ENCODE results near the gene EIF2AK3.
"Not testable (repeated sequence)": the region's sequence is repeated elsewhere in the genome, so short reads cannot be mapped to it uniquely, and the experiment has no call there.

EIF2AK3 gene

GRCh38 chr2:88645291-88645882, 18.1 kb upstream of the EIF2AK3 start:
- H3K36me3 Mint-ChIP-seq (ENCODE audit: low read depth); H3K4me3 Mint-ChIP-seq; H3K9me3 Mint-ChIP-seq; H3K27me3 Mint-ChIP-seq; H3K27ac Mint-ChIP-seq: not testable (repeated sequence)
- peaks cover 15% of the 10 kb centered on the region for H3K4me1 Mint-ChIP-seq (ENCODE audit: low read depth)

- no peak overlapping the region for H3K4me3 Mint-ChIP-seq
- no peaks in the 10 kb centered on the region for H3K27me3 Mint-ChIP-seq
- H3K27ac Mint-ChIP-seq = no peak overlapping the region
- H3K9me3 Mint-ChIP-seq = peaks cover 4% of the 10 kb centered on the region
- peaks cover 4% of the 10 kb centered on the region for H3K36me3 Mint-ChIP-seq (ENCODE audit: low read depth)
- peaks cover 44% of the 10 kb centered on the region for H3K4me1 Mint-ChIP-seq (ENCODE audit: low read depth)
Observed at GRCh38 chr2:88642278-88642677, 15.0 kb upstream of the EIF2AK3 start.

- peaks cover 4% of the 10 kb centered on the region for H3K36me3 Mint-ChIP-seq (ENCODE audit: low read depth)
- no peak overlapping the region for H3K27ac Mint-ChIP-seq
- no peaks in the 10 kb centered on the region for H3K27me3 Mint-ChIP-seq
- peaks cover 4% of the 10 kb centered on the region for H3K9me3 Mint-ChIP-seq
- H3K4me3 Mint-ChIP-seq = no peak overlapping the region
- peaks cover 49% of the 10 kb centered on the region for H3K4me1 Mint-ChIP-seq (ENCODE audit: low read depth)
Observed at GRCh38 chr2:88641330-88641729, 14.1 kb upstream of the EIF2AK3 start.

GRCh38 chr2:88639865-88640264, 12.6 kb upstream of the EIF2AK3 start:
- H3K4me1 Mint-ChIP-seq (ENCODE audit: low read depth) = peaks cover 43% of the 10 kb centered on the region
- H3K27ac Mint-ChIP-seq = peak overlapping the region; percentile 28
- no peak overlapping the region for H3K4me3 Mint-ChIP-seq

GRCh38 chr2:88638743-88639142, 11.5 kb upstream of the EIF2AK3 start:
- Mint-ChIP-seq H3K9me3 (peaks cover 4% of the 10 kb centered on the region), H3K4me3 (peak overlapping the region; percentile 7), H3K36me3 (ENCODE audit: low read depth) (peaks cover 4% of the 10 kb centered on the region), H3K27me3 (no peaks in the 10 kb centered on the region), H3K4me1 (ENCODE audit: low read depth) (peaks cover 35% of the 10 kb centered on the region), H3K27ac (peak overlapping the region; percentile 87)

More at GRCh38 chr2:88639865-88640264, 12.6 kb upstream of the EIF2AK3 start:
- Mint-ChIP-seq H3K36me3 (ENCODE audit: low read depth) (peaks cover 4% of the 10 kb centered on the region), H3K27me3 (no peaks in the 10 kb centered on the region), H3K9me3 (peaks cover 4% of the 10 kb centered on the region)

- Mint-ChIP-seq H3K27me3 (no peaks in the 10 kb centered on the region), H3K9me3 (peaks cover 4% of the 10 kb centered on the region), H3K27ac (peak overlapping the region; percentile 87), H3K36me3 (ENCODE audit: low read depth) (peaks cover 4% of the 10 kb centered on the region), H3K4me3 (peak overlapping the region; percentile 42), H3K4me1 (ENCODE audit: low read depth) (peaks cover 35% of the 10 kb centered on the region)
Observed at GRCh38 chr2:88638123-88638650, 10.9 kb upstream of the EIF2AK3 start.

GRCh38 chr2:88637464-88637863, 10.2 kb upstream of the EIF2AK3 start:
- H3K27me3 Mint-ChIP-seq = no peaks in the 10 kb centered on the region
- peak overlapping the region; percentile 42 for H3K4me3 Mint-ChIP-seq
- H3K9me3 Mint-ChIP-seq = peaks cover 4% of the 10 kb centered on the region
- H3K36me3 Mint-ChIP-seq (ENCODE audit: low read depth) = peaks cover 4% of the 10 kb centered on the region
- H3K27ac Mint-ChIP-seq = peak overlapping the region; percentile 87
- H3K4me1 Mint-ChIP-seq (ENCODE audit: low read depth) = peaks cover 35% of the 10 kb centered on the region

- Mint-ChIP-seq H3K9me3 (peaks cover 4% of the 10 kb centered on the region), H3K4me1 (ENCODE audit: low read depth) (peaks cover 35% of the 10 kb centered on the region), H3K36me3 (ENCODE audit: low read depth) (peaks cover 4% of the 10 kb centered on the region), H3K4me3 (no peak overlapping the region), H3K27me3 (no peaks in the 10 kb centered on the region), H3K27ac (no peak overlapping the region)
Observed at GRCh38 chr2:88636026-88636425, 8.8 kb upstream of the EIF2AK3 start.

- Mint-ChIP-seq H3K36me3 (ENCODE audit: low read depth) (no peaks in the 10 kb centered on the region), H3K4me3 (no peak overlapping the region), H3K27me3 (no peaks in the 10 kb centered on the region), H3K27ac (no peak overlapping the region), H3K4me1 (ENCODE audit: low read depth) (peaks cover 27% of the 10 kb centered on the region), H3K9me3 (no peaks in the 10 kb centered on the region)
Observed at GRCh38 chr2:88632569-88632968, 5.3 kb upstream of the EIF2AK3 start.

GRCh38 chr2:88628571-88628939, 1.3 kb upstream of the EIF2AK3 start:
- Mint-ChIP-seq H3K4me3 (no peak overlapping the region), H3K9me3 (no peaks in the 10 kb centered on the region), H3K4me1 (ENCODE audit: low read depth) (peaks cover 26% of the 10 kb centered on the region), H3K27me3 (no peaks in the 10 kb centered on the region), H3K27ac (no peak overlapping the region), H3K36me3 (ENCODE audit: low read depth) (no peaks in the 10 kb centered on the region)

- peaks cover 26% of the 10 kb centered on the region for H3K4me1 Mint-ChIP-seq (ENCODE audit: low read depth)
- H3K27me3 Mint-ChIP-seq = no peaks in the 10 kb centered on the region
- no peak overlapping the region for H3K27ac Mint-ChIP-seq
- no peaks in the 10 kb centered on the region for H3K9me3 Mint-ChIP-seq
- no peak overlapping the region for H3K4me3 Mint-ChIP-seq
- H3K36me3 Mint-ChIP-seq (ENCODE audit: low read depth) = no peaks in the 10 kb centered on the region
Observed at GRCh38 chr2:88627856-88628570, 749 bp upstream of the EIF2AK3 start.

GRCh38 chr2:88626171-88627054, 851 bp downstream of the EIF2AK3 start:
- Mint-ChIP-seq H3K4me1 (ENCODE audit: low read depth) (peaks cover 32% of the 10 kb centered on the region), H3K4me3 (peak overlapping the region; percentile 96), H3K9me3 (no peaks in the 10 kb centered on the region), H3K27me3 (no peaks in the 10 kb centered on the region), H3K27ac (peak overlapping the region; percentile 94), H3K36me3 (ENCODE audit: low read depth) (no peaks in the 10 kb centered on the region)

- Mint-ChIP-seq H3K27me3 (no peaks in the 10 kb centered on the region), H3K9me3 (no peaks in the 10 kb centered on the region), H3K27ac (no peak overlapping the region), H3K4me3 (no peak overlapping the region), H3K36me3 (ENCODE audit: low read depth) (peaks cover 4% of the 10 kb centered on the region), H3K4me1 (ENCODE audit: low read depth) (peaks cover 39% of the 10 kb centered on the region)
Observed at GRCh38 chr2:88624477-88624876, 2.8 kb downstream of the EIF2AK3 start.

- not testable (repeated sequence) for H3K36me3 Mint-ChIP-seq (ENCODE audit: low read depth); H3K9me3 Mint-ChIP-seq; H3K27me3 Mint-ChIP-seq; H3K27ac Mint-ChIP-seq; H3K4me3 Mint-ChIP-seq
- peaks cover 39% of the 10 kb centered on the region for H3K4me1 Mint-ChIP-seq (ENCODE audit: low read depth)
Observed at GRCh38 chr2:88623831-88624465, 3.3 kb downstream of the EIF2AK3 start.

Measured in stimulated activated naive CD8-positive, alpha-beta T cell treated with anti-CD3 and anti-CD28 coated beads, Interleukin-15, Interleukin-2, amounts not matched to agents 100 ng/mL and 50 ng/mL, for 24 hours (primary cell).